Type B pancreatic cell (in vitro differentiated cells): ENCODE results near the gene COL5A3. TPM values are rescaled to one million over a fixed set of nuclear protein-coding genes. Genes with fewer than 3 reads are reported as not detected.
A peak's percentile ranks its signal among the peaks of the same experiment; 100 is the strongest.

Experiments used
- DNase-seq: peaks from one replicate; pipeline ENCODE4 v3.0.0; 2021; ENCODE audit warnings: mixed read lengths; ENCODE audit not compliant: unreplicated experiment; ENCODE audit errors: extremely low spot score
- H3K27ac Mint-ChIP-seq: 2 replicates; pipeline ENCODE4 v1.8.0; 2021; ENCODE audit warnings: mild to moderate bottlenecking, mixed read lengths
- H3K27me3 Mint-ChIP-seq: 2 replicates; pipeline ENCODE4 v1.8.0; 2021; ENCODE audit warnings: mixed read lengths
- H3K36me3 Mint-ChIP-seq: 2 replicates; pipeline ENCODE4 v1.8.0; 2021; ENCODE audit warnings: mixed read lengths
- H3K4me1 Mint-ChIP-seq: one replicate; pipeline ENCODE4 v1.8.0; 2021; ENCODE audit warnings: mixed read lengths; ENCODE audit not compliant: unreplicated experiment
- H3K4me3 Mint-ChIP-seq: 2 replicates; pipeline ENCODE4 v1.8.0; 2021; ENCODE audit warnings: mild to moderate bottlenecking, mixed read lengths
- H3K9me3 Mint-ChIP-seq: 2 replicates; pipeline ENCODE4 v1.8.0; 2021; ENCODE audit warnings: mixed read lengths
- total RNA-seq: library from RNA; stranded (reverse); gene quantifications from 2 replicates; pipeline ENCODE4 v1.2.1, GENCODE V29; 2021; ENCODE audit warnings: low replicate concordance
- TF ChIP-seq, protein P1 (sequence below): fragments of 200-600 bp; sonication (generic); conservative IDR thresholded peaks from 2 replicates; pipeline ENCODE4 v1.5.0; 2021; ENCODE audit warnings: antibody characterized with exemption, mild to moderate bottlenecking

Gene COL5A3
- total RNA-seq, 1 donor from 2014 or later = 6.2 TPM

GRCh38 chr19:10001899-10002298, 8.4 kb downstream of the COL5A3 start:
- H3K4me3 Mint-ChIP-seq = no peak overlapping the region
- H3K9me3 Mint-ChIP-seq = no peaks in the 10 kb centered on the region
- H3K4me1 Mint-ChIP-seq = peaks cover 3% of the 10 kb centered on the region
- DNase-seq = no peak
- TF ChIP-seq, protein P1, sequence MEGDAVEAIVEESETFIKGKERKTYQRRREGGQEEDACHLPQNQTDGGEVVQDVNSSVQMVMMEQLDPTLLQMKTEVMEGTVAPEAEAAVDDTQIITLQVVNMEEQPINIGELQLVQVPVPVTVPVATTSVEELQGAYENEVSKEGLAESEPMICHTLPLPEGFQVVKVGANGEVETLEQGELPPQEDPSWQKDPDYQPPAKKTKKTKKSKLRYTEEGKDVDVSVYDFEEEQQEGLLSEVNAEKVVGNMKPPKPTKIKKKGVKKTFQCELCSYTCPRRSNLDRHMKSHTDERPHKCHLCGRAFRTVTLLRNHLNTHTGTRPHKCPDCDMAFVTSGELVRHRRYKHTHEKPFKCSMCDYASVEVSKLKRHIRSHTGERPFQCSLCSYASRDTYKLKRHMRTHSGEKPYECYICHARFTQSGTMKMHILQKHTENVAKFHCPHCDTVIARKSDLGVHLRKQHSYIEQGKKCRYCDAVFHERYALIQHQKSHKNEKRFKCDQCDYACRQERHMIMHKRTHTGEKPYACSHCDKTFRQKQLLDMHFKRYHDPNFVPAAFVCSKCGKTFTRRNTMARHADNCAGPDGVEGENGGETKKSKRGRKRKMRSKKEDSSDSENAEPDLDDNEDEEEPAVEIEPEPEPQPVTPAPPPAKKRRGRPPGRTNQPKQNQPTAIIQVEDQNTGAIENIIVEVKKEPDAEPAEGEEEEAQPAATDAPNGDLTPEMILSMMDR = peak; percentile 52
- H3K36me3 Mint-ChIP-seq = no peaks in the 10 kb centered on the region
- no peak overlapping the region for H3K27ac Mint-ChIP-seq
- peaks cover 45% of the 10 kb centered on the region for H3K27me3 Mint-ChIP-seq

DNA sequence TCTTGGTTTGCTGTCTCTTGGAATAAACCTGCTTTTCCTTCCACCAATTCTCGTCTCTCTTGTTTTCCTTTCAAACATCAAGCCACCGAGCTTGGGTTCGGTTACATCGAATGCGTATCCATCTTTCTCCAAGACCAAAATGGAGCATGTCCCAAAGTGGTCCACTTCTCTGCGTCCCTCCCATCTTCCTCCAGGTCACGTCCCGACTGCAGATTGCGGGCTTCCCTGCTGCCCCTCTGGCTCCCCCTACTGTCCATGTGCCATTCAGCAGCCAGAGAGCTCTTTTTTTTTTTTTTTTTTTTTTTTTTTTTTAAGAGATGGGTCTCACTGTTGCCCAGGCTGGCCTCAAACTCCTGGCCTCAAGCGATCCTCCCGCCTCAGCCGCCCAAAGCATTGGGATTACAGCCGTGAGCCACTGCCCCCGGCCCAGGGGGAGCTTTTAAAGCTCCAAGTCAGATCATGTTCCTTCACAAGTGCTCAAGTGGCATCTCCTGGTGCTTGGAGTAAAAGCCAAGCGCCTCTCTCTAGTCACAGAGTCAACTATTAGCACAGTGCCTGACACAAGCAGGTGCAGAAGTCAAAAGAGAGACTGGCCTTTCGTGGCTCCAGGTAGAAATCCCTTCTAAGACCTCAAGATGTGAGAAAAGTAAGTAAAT, 10.0 kb downstream of the COL5A3 start:
- TF ChIP-seq, protein P1 = peak; percentile 86
- Mint-ChIP-seq H3K27me3 (peaks cover 42% of the 10 kb centered on the region), H3K36me3 (no peaks in the 10 kb centered on the region), H3K4me1 (peaks cover 3% of the 10 kb centered on the region), H3K27ac (no peak overlapping the region), H3K9me3 (no peaks in the 10 kb centered on the region), H3K4me3 (no peak overlapping the region)
- DNase-seq = no peak

DNA sequence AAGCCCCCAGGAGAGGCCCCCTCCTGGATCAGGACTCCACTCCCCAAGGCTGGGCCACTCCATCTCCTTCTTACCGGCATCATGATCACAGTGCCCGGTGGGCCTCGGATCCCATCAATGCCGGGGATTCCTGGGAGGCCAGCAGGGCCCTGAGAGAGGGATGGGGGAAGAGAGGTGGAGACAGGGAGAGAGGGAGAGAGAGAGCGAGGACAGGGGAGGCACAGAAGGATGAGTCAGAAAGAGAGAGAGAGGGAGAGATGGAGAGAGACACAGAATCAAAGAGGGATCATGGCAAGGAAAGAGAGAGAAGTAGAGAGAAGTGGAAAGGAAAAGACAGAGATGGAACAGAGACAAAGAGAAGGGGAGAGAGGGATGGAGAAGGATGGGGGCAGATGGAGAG, 13.8 kb downstream of the COL5A3 start:
- Mint-ChIP-seq H3K9me3 (no peaks in the 10 kb centered on the region), H3K36me3 (no peaks in the 10 kb centered on the region), H3K4me1 (peaks cover 4% of the 10 kb centered on the region), H3K4me3 (no peak overlapping the region), H3K27me3 (peaks cover 30% of the 10 kb centered on the region), H3K27ac (no peak overlapping the region)
- TF ChIP-seq, protein P1 = no peak
- no peak for DNase-seq

DNA sequence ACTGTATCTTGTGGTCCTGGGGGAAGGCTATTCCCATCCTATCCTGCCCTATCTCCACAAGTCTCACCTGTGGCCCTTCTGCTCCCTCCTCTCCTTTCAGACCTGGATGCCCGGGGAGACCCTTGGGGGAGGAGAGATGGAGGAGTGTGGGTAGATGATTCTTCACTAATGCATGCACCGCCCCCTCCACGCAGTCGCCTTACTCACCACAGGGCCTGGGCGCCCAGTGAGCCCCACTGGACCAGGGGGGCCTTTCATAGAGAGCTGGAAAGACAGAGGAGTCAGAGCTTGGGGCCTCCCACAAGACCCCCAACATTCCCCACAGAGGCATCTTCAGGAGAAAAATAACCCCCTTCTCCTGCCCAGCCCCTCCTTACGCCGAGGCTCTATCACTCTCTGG, 14.3 kb downstream of the COL5A3 start:
- H3K9me3 Mint-ChIP-seq = no peaks in the 10 kb centered on the region
- DNase-seq = no peak
- no peak overlapping the region for H3K27ac Mint-ChIP-seq
- peaks cover 34% of the 10 kb centered on the region for H3K27me3 Mint-ChIP-seq
- TF ChIP-seq, protein P1 = no peak
- H3K4me1 Mint-ChIP-seq = peaks cover 7% of the 10 kb centered on the region
- H3K4me3 Mint-ChIP-seq = no peak overlapping the region
- no peaks in the 10 kb centered on the region for H3K36me3 Mint-ChIP-seq

DNA sequence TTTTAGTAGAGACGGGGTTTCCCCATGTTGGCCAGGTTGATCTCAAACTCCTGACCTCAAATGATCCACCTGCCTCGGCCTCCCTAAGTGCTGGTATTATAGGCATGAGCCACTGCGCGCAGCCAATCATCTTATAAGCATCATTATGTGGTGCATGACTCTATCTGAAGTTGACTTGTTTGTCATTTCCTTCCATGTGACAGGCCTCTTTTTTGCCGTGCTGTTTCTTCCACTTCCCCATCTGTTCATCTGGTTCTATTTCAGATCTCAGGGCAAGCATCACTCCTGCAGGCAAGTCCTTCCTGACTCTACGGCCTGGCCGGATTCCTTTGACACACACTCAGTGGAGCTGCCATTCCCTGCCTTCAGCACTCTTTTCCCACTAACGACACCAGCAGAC, 15.2 kb downstream of the COL5A3 start:
- Mint-ChIP-seq H3K27ac (no peak overlapping the region), H3K36me3 (no peaks in the 10 kb centered on the region), H3K9me3 (no peaks in the 10 kb centered on the region), H3K27me3 (peaks cover 31% of the 10 kb centered on the region), H3K4me1 (peaks cover 5% of the 10 kb centered on the region), H3K4me3 (no peak overlapping the region)
- TF ChIP-seq, protein P1 = no peak
- DNase-seq = no peak
